CD4-positive, alpha-beta T cell treated with Interleukin-1 beta for 1 hour (primary cell): ENCODE results near the gene ATXN10.

ENCODE experiments used
- DNase-seq, 2 donors: peaks; one replicate each; pipeline ENCODE4 v3.0.0-alpha.2; 2020 to 2022

ATXN10 gene

DNA sequence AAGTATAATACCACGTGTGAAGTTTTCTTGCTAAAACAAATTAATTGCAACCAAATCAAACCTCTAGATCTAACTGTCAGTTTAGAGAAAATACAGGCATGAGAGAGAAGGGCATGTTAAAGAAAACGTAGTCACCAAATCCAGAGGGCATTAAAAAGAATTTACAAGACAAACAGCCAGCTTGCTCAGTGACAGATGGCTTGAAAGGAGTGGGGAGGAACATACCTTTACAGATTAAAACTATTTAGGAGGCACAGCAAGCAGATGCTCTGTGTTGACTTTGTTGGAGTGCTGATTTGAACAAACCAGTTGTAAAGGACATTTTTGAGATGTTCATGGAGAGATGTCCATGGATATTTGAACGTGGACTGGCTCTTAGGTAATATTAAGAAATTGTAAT lies 96.9 kb downstream of the ATXN10 start:
- no peak for DNase-seq

GRCh38 chr22:45769569-45770210 lies 98.1 kb downstream of the ATXN10 start:
- no peak for DNase-seq

DNA sequence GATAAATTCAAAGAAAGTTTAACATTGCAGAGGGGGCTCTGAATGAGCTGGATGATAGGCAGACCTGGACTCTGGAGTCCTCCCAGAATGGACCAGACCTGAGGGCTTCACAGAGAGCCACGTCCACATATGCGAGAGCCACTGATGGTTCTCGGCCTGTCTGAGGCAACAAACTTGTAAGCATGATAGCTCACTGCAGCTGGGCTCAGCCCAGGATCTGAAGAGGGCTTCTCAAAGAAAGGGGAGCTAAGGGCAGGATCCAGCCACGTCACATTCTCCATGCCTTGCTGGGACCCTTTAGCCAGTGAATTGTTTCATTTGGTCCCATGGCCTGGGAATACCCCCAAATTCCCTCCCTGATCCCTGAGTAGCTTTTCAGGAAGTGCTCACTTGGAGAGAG lies 98.9 kb downstream of the ATXN10 start:
- no peak for DNase-seq

GRCh38 chr22:45771057-45771456 lies 99.4 kb downstream of the ATXN10 start:
- no peak for DNase-seq

GRCh38 chr22:45771711-45772110 lies 100.1 kb downstream of the ATXN10 start:
- DNase-seq: no peak

GRCh38 chr22:45772743-45773142 lies 101.1 kb downstream of the ATXN10 start:
- DNase-seq: no peak

DNA sequence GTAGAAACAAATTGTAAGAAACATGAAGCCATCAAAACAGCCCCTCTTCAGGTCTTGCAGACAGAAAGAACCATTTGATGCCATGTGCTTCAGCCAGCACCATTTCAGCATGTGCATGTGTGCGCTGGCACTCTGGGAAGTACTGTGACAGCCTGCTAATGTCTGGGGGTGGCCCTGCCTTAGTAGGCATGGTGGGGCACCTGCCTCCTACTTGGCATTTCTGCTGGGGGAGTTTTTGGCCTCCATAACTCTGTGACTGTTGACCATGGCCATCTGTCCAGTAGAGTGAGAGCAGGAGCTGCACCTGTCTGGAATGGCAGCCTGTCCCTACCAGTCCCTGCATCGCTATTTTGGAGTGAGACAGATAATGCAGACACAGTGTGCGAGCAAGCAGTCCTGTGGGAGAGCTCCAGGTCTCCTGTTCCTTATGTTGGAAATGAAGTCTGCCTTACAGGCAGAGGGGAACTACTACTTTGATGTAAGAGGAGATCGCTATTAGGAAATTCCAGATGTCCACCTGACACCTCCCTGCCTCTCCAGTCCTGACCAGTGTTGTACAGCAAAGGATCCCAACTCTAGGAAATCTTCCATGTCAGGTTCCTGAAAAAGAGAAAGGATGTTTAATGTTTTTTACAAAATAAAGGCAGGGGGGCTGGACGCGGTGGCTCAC lies 102.5 kb downstream of the ATXN10 start:
- no peak for DNase-seq

GRCh38 chr22:45775062-45775461 lies 103.4 kb downstream of the ATXN10 start:
- no peak for DNase-seq

GRCh38 chr22:45775569-45776312 lies 104.1 kb downstream of the ATXN10 start:
- no peak for DNase-seq

GRCh38 chr22:45776313-45776585 lies 104.6 kb downstream of the ATXN10 start:
- no peak for DNase-seq

DNA sequence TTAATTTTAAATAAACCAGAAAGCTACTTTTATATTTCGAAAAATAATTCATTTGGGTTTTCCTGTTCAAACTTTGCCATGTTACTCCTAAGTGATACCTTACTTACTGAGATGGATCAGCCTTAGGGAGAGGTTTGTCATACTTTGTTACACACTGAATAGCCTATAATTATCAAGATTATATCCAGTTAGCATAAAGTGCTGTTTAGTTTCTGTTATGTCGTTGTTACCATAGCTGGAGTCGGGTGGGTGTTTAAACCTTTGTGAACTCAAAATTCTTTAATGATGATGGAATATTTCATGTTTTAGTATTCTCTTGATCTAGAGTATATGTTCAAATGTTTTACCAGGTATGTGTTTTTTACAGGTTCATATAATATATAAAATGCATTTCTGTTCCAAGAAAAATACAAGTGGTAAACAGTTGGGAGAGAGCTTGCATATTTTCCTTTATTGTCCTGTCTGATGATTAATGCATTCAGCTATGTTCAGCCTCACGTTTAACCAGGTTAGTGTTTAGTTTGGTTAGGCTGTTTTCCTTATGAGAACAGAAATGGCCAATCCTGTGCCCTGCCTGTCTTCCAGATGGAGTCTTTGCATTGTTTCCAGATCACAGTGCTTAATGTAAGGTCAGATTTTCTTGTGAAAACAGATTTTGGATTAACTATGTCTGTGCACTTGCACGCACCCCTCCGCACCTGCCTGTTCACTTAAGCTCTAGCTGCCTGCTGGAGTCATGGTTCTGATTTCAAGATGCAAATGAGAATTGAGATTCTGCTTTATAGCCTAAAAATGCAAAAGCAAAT lies 105.6 kb downstream of the ATXN10 start:
- no peak for DNase-seq

- no peak for DNase-seq
Observed at GRCh38 chr22:45777852-45778375, 106.3 kb downstream of the ATXN10 start.

GRCh38 chr22:45781459-45781858 lies 109.8 kb downstream of the ATXN10 start:
- DNase-seq: no peak

DNA sequence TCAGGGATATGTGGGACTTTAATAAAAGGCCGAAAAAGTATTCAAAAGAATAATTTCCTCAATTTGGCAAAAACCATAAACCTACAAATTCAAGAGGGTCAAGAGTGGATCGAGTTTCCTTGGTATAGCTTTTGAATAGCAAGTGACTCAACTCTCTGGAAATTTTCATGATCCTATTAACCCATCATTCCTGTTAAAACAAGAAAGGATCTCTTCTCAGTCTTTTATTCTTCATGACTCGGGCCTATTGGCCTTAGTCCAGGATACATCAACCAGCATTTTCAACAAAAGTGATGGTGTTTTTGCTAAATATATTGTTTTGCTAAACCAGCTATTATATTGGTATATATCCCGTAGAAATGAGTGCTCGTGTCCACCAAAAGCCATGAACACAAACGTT lies 110.3 kb downstream of the ATXN10 start:
- no peak for DNase-seq

DNA sequence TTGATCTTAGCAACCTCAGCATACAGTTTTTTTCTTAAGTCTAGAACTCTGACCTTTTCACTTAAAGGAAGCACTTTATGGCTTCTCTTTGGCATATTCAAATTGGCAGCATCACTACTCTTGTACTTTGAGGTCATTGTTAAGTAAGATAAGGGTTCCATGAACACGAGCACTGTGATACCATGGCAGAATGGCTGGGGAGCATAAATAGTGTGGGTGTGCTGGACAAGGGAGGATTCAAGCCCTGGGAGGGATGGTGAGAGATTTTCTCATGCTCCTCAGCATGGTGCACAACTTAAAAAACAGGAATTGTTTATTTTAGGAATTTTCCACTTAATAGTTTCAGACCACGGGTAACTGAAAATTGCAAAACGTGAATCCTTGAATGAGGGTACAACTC lies 111.4 kb downstream of the ATXN10 start:
- no peak for DNase-seq

GRCh38 chr22:45783690-45784089 lies 112.1 kb downstream of the ATXN10 start:
- no peak for DNase-seq

- no peak for DNase-seq
Observed at GRCh38 chr22:45784357-45785277, 113.0 kb downstream of the ATXN10 start.

DNA sequence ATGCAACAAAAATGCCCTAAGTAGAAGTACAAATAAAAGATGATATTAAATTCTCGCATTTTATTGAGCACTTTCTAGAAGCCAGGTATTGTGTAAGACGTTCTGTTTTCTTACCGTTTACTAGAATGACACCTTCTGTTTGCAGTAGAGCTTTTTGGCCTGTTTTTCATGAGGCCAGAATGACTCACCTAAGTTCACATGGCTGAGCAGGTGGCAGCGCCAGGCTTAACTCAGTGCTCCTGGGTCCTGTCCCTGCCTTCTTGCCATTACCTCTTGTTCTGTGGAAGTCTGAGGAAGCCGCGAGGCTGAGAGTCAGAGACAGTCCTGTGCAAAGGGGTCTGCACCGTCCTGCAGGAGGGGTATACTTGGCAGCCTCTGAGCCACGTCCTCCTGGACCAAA lies 113.8 kb downstream of the ATXN10 start:
- DNase-seq: no peak

DNA sequence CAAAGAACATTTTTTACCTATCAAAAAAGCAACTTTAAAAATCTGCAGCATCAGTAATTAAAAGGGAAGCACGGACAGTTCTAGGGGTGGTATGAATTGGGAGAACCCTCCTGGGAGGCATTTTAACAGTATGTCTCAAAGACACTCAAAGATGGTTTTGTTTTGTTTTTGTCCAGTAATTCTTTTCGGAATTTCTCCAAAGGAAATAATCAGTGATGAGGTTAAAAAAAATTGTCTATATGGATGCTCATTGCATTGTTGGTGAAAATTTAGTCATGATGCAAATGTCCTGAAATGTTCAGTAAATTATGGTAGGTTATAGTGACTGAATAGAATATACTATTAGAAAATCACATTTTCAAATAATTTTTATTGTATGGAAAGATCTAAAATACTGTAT lies 115.1 kb downstream of the ATXN10 start:
- DNase-seq: no peak

- DNase-seq: no peak
Observed at GRCh38 chr22:45787759-45788158, 116.1 kb downstream of the ATXN10 start.

DNA sequence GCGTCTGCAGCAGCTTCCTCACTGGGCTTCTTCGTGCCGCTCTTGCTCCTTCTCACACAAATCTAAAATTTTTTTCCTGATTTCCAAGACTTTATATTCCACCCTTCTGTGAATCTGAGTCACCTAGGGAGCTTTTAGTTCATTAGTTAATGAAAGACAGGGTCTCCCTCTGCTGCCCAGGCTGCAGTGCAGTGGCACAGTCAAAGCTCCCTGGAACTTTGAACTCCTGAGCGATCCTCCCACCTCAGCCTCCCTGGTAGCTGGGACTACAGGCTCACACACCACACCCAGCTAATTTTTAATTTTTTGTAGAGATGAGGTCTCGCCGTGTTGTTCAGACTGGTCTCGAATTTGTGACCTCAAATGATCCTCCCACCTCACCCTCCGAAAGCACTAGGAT lies 116.9 kb downstream of the ATXN10 start:
- DNase-seq: no peak

DNA sequence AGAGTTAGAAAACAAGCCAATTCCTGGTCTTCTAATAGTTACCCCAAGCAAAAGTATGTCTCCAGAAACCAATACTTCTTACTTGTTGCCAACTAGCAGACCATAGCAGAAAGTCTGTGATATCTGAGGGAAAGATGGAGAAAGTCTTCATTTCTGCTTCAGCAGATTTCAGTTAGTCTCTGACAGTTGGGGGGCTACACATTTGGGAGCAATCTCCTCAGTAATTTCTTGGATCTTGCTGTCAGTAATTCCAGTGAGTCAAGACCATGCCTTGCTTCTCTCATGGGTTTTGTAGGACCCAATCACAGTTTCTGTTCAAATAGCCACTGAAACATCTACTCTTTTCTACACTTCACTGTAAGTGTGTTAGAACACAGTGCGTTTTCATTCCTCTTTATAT lies 118.8 kb downstream of the ATXN10 start:
- DNase-seq: no peak
